Body of pancreas (tissue), 4 donors: Measurements from ENCODE around the gene TENM3. TPM values are rescaled to one million over a fixed set of nuclear protein-coding genes. Genes with fewer than 3 reads are reported as not detected.

Experiments
- ATAC-seq: fragments of 150-250 bp; one replicate; pipeline ENCODE4 v1.9.1; 2016
- DNase-seq, 4 donors: peaks; one replicate each; pipeline ENCODE4 v3.0.0-alpha.2; 2019
- H3K27ac ChIP-seq, 4 donors: fragments of 200-600 bp; sonication (generic); 1 replicate in 3 of 4; 2 replicates in 1 of 4; pipeline versions ENCODE4 v1.5.1 to v1.6.1; 2016 to 2019; ENCODE audit warnings: mild to moderate bottlenecking in 1 of 4, mixed read lengths in 1 of 4, moderate library complexity in 1 of 4
- H3K27me3 ChIP-seq, 2 donors: fragments of 200-600 bp; sonication (generic); one replicate each; pipeline ENCODE4 v1.6.0; 2016; ENCODE audit warnings: mild to moderate bottlenecking in 1 of 2
- H3K36me3 ChIP-seq, 2 donors: fragments of 200-600 bp; sonication (generic); replicated peaks in 1 of 2; 2 replicates each; pipeline ENCODE4 v1.5.1; 2016; ENCODE audit warnings: low read depth in 2 of 2; ENCODE audit not compliant: insufficient read depth in 1 of 2
- H3K4me1 ChIP-seq: fragments of 200-600 bp; sonication (generic); one replicate; pipeline ENCODE4 v1.6.0; 2016
- H3K4me3 ChIP-seq, 2 donors: fragments of 200-600 bp; sonication (generic); 1 replicate in 1 of 2; 2 replicates in 1 of 2; pipeline ENCODE4 v1.5.1; 2016 to 2019
- H3K9me3 ChIP-seq, 3 donors: fragments of 200-600 bp; sonication (generic); 1 replicate in 2 of 3; 2 replicates in 1 of 3; pipeline ENCODE4 v1.5.1; 2016
- POLR2A ChIP-seq, 3 donors: fragments of 450-650 bp; IDR thresholded peaks; one replicate each; pipeline ENCODE4 v1.6.1; 2016; ENCODE audit warnings: antibody characterized with exemption in 3 of 3, mild to moderate bottlenecking in 2 of 3
- WGBS, 2 donors: methylation state at CpG; one replicate each; pipeline ENCODE4 v1.1.5; 2017; 5-methylcytosine and 5-hydroxymethylcytosine counted together
- intact Hi-C: fragments of 100-400 bp; cut with DNase I; formaldehyde crosslinking; loops from one replicate; pipeline ENCODE4 v1.15.1; 2023
- total RNA-seq, 2 donors: library from RNA; depleted of rRNA; stranded (reverse); fragments of >200 nt; gene quantifications; one replicate each; pipeline ENCODE4 v1.1.0, GENCODE V29; 2016
- TF ChIP-seq, protein P1 (sequence below), 7 experiments: fragments of 450-650 bp in 4 of 7; fragments of 200-600 bp in 3 of 7; sonication (generic) in 3 of 7; IDR thresholded peaks; one replicate each; pipeline ENCODE4 v1.5.1; 2016 to 2019; ENCODE audit warnings: antibody characterized with exemption in 7 of 7

TENM3 gene
- total RNA-seq, 2 donors from 2014 or later = 2.3 to 9.6 TPM

DNA sequence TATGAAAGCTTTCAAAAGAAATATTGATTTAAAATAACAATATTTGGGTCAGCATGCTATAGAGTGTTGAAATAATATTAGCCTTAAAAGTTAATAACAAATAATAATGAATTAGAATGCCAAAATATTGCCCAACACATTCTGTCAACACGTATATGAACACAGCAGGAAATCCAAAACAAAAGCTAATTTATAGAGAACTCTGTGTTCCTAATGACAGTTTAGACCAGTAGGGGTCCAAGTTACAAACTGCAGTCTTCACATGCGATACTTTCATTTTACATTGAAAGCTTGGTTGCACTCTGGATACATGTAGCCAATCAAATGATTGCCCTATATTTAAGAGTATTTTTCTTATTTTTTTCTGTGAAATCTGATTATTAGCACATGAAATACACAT lies 399.6 kb downstream of the TENM3 start:
- 69 to 72% methylated on average over 2 of the region's 2 CpGs for WGBS, 2 donors
- DNase-seq = no peak
- Histone ChIP-seq H3K4me3 (no peak overlapping the region), H3K27me3 (no peaks in the 10 kb centered on the region), H3K4me1 (no peaks in the 10 kb centered on the region), H3K9me3 (no peaks in the 10 kb centered on the region), H3K27ac (no peak overlapping the region), H3K36me3 (no peaks in the 10 kb centered on the region)
- intact Hi-C loops = no loop called here
- no peak for TF ChIP-seq POLR2A (IDR thresholded peaks at IDR 0.05)
- no peak for ATAC-seq

DNA sequence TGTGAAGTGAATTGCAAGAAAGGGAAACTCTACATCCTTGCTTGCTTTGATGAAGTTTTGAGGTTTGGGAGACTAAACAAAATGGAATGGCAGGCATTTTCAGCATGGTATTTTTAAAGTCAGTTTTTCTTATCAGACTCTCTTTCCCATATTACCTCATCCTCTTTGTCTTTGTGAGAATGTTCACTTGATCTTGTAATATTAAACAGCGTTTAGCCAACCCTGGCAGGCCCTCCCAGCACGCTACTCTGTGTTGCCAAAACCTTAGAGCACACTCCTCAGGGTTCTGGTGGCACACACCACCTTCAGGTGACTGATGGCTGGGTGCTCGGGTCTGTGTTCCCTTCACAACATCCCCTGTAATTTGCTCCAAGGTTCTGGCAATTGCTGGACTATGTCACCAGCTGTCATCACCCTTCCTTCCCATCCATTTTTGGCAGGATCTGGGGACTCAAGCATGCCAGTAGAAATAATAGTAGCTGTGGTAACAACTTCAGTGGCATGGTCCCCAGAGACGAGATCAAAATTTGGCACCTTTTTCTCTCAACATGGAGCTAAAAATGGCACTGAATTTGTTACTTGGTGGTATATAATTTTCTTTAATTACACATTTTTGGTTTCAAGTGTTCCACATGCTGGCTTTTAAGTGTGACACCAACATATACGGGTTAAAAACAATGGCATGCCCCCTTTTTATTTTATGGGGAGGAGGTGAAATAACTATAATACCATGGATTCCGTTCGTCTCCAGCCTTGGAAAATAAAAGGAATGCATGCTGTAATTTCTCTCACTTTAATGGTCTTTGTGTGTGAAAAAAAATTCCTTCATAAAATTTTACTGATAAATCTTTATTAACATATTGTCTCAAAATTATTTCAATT lies 400.8 kb downstream of the TENM3 start:
- Histone ChIP-seq H3K27ac (no peak overlapping the region), H3K27me3 (no peaks in the 10 kb centered on the region), H3K36me3 (no peaks in the 10 kb centered on the region), H3K4me1 (no peaks in the 10 kb centered on the region), H3K9me3 (no peaks in the 10 kb centered on the region), H3K4me3 (no peak overlapping the region)
- no peak for DNase-seq
- ATAC-seq = no peak
- 84 to 85% methylated on average over 7 of the region's 7 CpGs for WGBS, 2 donors
- intact Hi-C loops = no loop called here
- TF ChIP-seq, protein P1, sequence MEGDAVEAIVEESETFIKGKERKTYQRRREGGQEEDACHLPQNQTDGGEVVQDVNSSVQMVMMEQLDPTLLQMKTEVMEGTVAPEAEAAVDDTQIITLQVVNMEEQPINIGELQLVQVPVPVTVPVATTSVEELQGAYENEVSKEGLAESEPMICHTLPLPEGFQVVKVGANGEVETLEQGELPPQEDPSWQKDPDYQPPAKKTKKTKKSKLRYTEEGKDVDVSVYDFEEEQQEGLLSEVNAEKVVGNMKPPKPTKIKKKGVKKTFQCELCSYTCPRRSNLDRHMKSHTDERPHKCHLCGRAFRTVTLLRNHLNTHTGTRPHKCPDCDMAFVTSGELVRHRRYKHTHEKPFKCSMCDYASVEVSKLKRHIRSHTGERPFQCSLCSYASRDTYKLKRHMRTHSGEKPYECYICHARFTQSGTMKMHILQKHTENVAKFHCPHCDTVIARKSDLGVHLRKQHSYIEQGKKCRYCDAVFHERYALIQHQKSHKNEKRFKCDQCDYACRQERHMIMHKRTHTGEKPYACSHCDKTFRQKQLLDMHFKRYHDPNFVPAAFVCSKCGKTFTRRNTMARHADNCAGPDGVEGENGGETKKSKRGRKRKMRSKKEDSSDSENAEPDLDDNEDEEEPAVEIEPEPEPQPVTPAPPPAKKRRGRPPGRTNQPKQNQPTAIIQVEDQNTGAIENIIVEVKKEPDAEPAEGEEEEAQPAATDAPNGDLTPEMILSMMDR (IDR thresholded peaks at IDR 0.05) = no peak
- no peak for TF ChIP-seq POLR2A (IDR thresholded peaks at IDR 0.05)

DNA sequence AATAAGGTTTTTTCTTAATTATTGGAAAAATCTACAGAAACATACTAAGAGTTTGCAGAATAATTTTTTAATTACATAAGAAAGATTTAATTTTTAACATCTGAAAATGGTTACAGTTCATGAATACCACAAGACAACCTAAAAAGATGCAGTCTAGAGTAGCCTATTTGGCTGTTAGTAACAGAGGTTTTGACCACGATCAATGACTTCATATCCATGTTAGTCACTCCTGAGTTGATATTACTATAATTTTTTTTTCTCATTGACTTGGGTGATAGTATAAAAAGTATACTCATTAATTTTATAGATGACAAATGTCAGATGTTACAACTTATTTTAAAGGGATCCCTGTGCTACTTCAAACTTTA lies 401.5 kb downstream of the TENM3 start:
- TF ChIP-seq POLR2A (IDR thresholded peaks at IDR 0.05) = no peak
- TF ChIP-seq, protein P1 (IDR thresholded peaks at IDR 0.05) = no peak
- no peaks in the 10 kb centered on the region for H3K27me3 ChIP-seq
- DNase-seq = no peak
- no peaks in the 10 kb centered on the region for H3K36me3 ChIP-seq
- H3K27ac ChIP-seq = no peak overlapping the region
- no peaks in the 10 kb centered on the region for H3K4me1 ChIP-seq
- no peak overlapping the region for H3K4me3 ChIP-seq
- intact Hi-C loops = no loop called here
- WGBS, 2 donors = 89 to 91% methylated on average over 1 of the region's 1 CpG
- ATAC-seq = no peak
- H3K9me3 ChIP-seq = no peaks in the 10 kb centered on the region

DNA sequence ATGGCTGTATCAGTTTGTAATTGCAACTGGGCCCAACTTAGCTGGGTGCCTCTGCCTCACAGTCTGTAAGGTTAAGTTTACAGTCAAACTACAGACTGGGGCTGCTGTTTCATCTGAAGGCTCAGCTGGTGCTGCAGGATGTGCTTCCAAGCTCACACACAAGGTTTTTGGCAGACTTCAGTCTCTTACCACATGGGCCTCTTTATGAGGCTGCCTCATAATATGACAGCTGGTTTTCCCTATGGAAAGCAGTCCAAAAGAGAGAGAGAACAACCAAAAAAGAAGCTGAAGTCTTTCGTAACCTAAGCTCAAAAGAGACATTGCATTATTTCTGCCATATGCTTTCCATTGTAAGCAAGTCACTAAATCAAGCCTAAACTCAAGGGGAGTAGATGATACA lies 402.3 kb downstream of the TENM3 start:
- ATAC-seq (no peak), DNase-seq (no peak)
- WGBS, 2 donors = 87 to 100% methylated on average over 1 of the region's 1 CpG
- H3K4me3 ChIP-seq = no peak overlapping the region
- no peaks in the 10 kb centered on the region for H3K9me3 ChIP-seq
- no peak overlapping the region for H3K27ac ChIP-seq
- no peaks in the 10 kb centered on the region for H3K36me3 ChIP-seq
- H3K27me3 ChIP-seq = no peaks in the 10 kb centered on the region
- no peaks in the 10 kb centered on the region for H3K4me1 ChIP-seq
- TF ChIP-seq, protein P1 (IDR thresholded peaks at IDR 0.05) = no peak
- no peak for TF ChIP-seq POLR2A (IDR thresholded peaks at IDR 0.05)
- intact Hi-C loops = no loop called here

DNA sequence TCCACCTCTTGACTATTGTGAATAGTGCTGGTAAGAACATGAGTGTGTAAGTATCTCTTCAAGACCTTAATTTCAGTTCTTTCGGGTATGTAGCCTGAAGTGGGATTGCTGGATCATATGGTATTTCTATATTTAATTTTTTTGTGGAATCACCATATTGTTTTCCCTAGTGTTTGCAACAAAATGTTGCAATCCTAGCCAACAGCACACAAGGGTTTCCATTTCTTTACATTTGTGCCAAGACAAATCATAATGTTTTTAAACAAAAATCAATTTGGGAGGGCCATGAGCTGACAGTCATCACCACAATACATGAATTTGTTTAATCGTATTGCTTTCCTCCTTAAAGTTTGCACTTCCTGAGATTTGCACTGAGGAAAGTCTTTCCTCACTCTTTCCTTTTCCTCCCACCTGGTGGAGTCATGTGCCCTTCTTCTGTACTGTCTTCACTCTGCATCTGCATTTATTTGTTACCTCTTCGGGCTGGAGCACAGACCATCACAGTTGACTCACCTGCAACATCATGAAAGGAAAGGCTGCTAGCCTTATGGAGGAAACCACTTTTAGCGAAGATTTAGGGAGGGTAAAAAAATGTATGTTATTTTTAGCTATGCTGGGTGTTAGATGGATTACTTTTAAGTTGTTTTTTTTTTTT lies 404.6 kb downstream of the TENM3 start:
- Histone ChIP-seq H3K4me3 (no peak overlapping the region), H3K27ac (no peak overlapping the region), H3K36me3 (no peaks in the 10 kb centered on the region), H3K27me3 (no peaks in the 10 kb centered on the region), H3K4me1 (no peaks in the 10 kb centered on the region), H3K9me3 (no peaks in the 10 kb centered on the region)
- DNase-seq (no peak), ATAC-seq (no peak)
- intact Hi-C loops = no loop called here
- no peak for TF ChIP-seq POLR2A (IDR thresholded peaks at IDR 0.05)
- TF ChIP-seq, protein P1 (IDR thresholded peaks at IDR 0.05) = no peak
- 73 to 75% methylated on average over 4 of the region's 4 CpGs for WGBS, 2 donors
